Astrocyte (in vitro differentiated cells and primary cell): ENCODE data around the gene SLC9A9. TPM values are rescaled to one million over a fixed set of nuclear protein-coding genes. Genes with fewer than 3 reads are reported as not detected.

ENCODE experiments used
- DNase-seq: peaks from one replicate; pipeline ENCODE4 v3.0.0-alpha.2; 2010; ENCODE audit warnings: low read depth
- FAIRE-seq: peaks from 2 replicates; lab custom pipeline; 2011; peaks lifted over from hg19 to GRCh38; lab: Jason Lieb, UNC
- H2AFZ ChIP-seq: 2 replicates; pipeline ENCODE4 v1.6.0; 2012; ENCODE audit warnings: low read depth, low read length, inconsistent platforms
- H3K27ac ChIP-seq: 2 replicates; pipeline ENCODE4 v1.5.1; 2011; ENCODE audit warnings: low read depth, low read length, inconsistent platforms
- H3K27me3 ChIP-seq: 2 replicates; pipeline ENCODE4 v1.6.0; 2011; ENCODE audit warnings: low read length, inconsistent platforms; ENCODE audit not compliant: insufficient read depth
- H3K36me3 ChIP-seq: 2 replicates; pipeline ENCODE4 v1.5.1; 2011; ENCODE audit warnings: low read length, inconsistent platforms; ENCODE audit not compliant: insufficient read depth
- H3K4me1 ChIP-seq: 2 replicates; pipeline ENCODE4 v1.5.1; 2011; ENCODE audit warnings: low read length, inconsistent platforms; ENCODE audit not compliant: insufficient read depth
- H3K4me2 ChIP-seq: 2 replicates; pipeline ENCODE4 v1.6.0; 2012; ENCODE audit warnings: low read length, inconsistent platforms
- H3K4me3 ChIP-seq: 2 replicates; pipeline ENCODE4 v1.5.1; 2011; ENCODE audit warnings: low read depth, mild to moderate bottlenecking, low read length, inconsistent platforms; ENCODE audit not compliant: insufficient read depth
- H3K79me2 ChIP-seq: 2 replicates; pipeline ENCODE4 v1.6.0; 2012; ENCODE audit warnings: mild to moderate bottlenecking, low read length, inconsistent platforms; ENCODE audit not compliant: insufficient read depth
- H3K9ac ChIP-seq: 2 replicates; pipeline ENCODE4 v1.6.0; 2012; ENCODE audit warnings: mild to moderate bottlenecking, low read length, inconsistent platforms
- H3K9me3 ChIP-seq: 2 replicates; pipeline ENCODE4 v1.5.1; 2012; ENCODE audit warnings: low read depth, mild to moderate bottlenecking, low read length, inconsistent platforms; ENCODE audit not compliant: insufficient read depth
- H4K20me1 ChIP-seq: 2 replicates; pipeline ENCODE4 v1.6.0; 2012; ENCODE audit warnings: low read length, inconsistent platforms; ENCODE audit not compliant: insufficient read depth
- H3K27ac Mint-ChIP-seq: one replicate; pipeline ENCODE4 v1.8.0; 2021; ENCODE audit warnings: mild to moderate bottlenecking, mixed read lengths; ENCODE audit not compliant: unreplicated experiment
- H3K27me3 Mint-ChIP-seq: one replicate; pipeline ENCODE4 v1.8.0; 2021; ENCODE audit warnings: low read depth, mixed read lengths; ENCODE audit not compliant: unreplicated experiment
- H3K36me3 Mint-ChIP-seq: one replicate; pipeline ENCODE4 v1.8.0; 2021; ENCODE audit warnings: low read depth, mixed read lengths; ENCODE audit not compliant: unreplicated experiment
- H3K4me1 Mint-ChIP-seq: one replicate; pipeline ENCODE4 v1.8.0; 2021; ENCODE audit warnings: low read depth, mixed read lengths; ENCODE audit not compliant: unreplicated experiment
- H3K4me3 Mint-ChIP-seq: one replicate; pipeline ENCODE4 v1.8.0; 2021; ENCODE audit warnings: mild to moderate bottlenecking, moderate library complexity, mixed read lengths; ENCODE audit not compliant: unreplicated experiment
- H3K9me3 Mint-ChIP-seq: one replicate; pipeline ENCODE4 v1.8.0; 2021; ENCODE audit warnings: mild to moderate bottlenecking, mixed read lengths; ENCODE audit not compliant: unreplicated experiment
- EZH2 ChIP-seq: IDR thresholded peaks from 2 replicates; pipeline ENCODE4 v1.6.1; 2012; ENCODE audit warnings: mild to moderate bottlenecking, low read length, inconsistent platforms; ENCODE audit not compliant: insufficient read depth
- total RNA-seq: library from RNA; stranded (reverse); gene quantifications from 2 replicates; pipeline ENCODE4 v1.2.1, GENCODE V29; 2021
- TF ChIP-seq, protein P1 (sequence below): IDR thresholded peaks from 2 replicates; pipeline ENCODE4 v1.5.1; 2011; ENCODE audit warnings: low read depth, mild to moderate bottlenecking, inconsistent platforms, low read length, moderate library complexity; ENCODE audit not compliant: insufficient read depth

Gene SLC9A9
- total RNA-seq, 1 donor from 2014 or later: 1.5 TPM

DNA sequence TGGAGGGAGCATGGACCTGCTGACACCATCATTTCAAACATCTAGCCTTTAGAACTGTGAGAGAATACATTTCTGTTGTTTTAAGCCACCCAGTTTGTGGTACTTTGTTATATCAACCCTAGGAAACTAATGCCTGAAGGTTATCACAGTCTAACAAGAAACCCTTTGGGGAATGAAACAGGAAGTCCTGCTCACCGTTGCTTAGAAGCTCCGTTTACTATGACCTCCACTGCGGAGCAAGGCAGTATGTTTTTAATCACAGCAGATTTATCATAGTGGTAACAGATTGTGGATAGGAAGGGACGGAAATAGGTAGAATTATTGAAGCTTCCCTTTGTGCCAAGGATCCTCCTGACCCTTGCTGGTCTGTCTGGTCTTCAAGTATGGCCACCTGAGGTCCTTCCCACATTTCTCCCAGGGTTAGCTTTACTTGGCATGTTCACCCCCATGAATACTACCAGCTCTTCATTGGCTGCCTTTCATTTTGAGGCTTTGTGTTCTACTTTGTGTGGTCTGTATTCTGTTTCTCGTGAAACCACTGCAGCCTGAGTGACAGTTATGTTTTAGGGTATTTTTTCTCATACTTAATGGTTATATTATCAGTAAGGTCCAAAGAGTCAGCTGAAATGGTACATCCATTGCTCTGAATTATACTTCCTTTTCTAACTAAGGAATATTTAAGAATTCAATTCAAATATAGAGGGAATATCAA, 527.1 kb downstream of the SLC9A9 start:
- no peak overlapping the region for H3K4me3 Mint-ChIP-seq
- H3K36me3 ChIP-seq: no peaks in the 10 kb centered on the region
- no peaks in the 10 kb centered on the region for H3K79me2 ChIP-seq
- H3K4me1 Mint-ChIP-seq: no peaks in the 10 kb centered on the region
- FAIRE-seq (no peak), DNase-seq (no peak)
- H3K27ac Mint-ChIP-seq: no peak overlapping the region
- H3K4me1 ChIP-seq: no peaks in the 10 kb centered on the region
- H3K27ac ChIP-seq: no peak overlapping the region
- peaks cover 2% of the 10 kb centered on the region for H3K27me3 ChIP-seq
- H3K4me2 ChIP-seq: no peak overlapping the region
- no peaks in the 10 kb centered on the region for H3K9me3 Mint-ChIP-seq
- no peaks in the 10 kb centered on the region for H4K20me1 ChIP-seq
- H3K4me3 ChIP-seq: no peak overlapping the region
- TF ChIP-seq, protein P1, sequence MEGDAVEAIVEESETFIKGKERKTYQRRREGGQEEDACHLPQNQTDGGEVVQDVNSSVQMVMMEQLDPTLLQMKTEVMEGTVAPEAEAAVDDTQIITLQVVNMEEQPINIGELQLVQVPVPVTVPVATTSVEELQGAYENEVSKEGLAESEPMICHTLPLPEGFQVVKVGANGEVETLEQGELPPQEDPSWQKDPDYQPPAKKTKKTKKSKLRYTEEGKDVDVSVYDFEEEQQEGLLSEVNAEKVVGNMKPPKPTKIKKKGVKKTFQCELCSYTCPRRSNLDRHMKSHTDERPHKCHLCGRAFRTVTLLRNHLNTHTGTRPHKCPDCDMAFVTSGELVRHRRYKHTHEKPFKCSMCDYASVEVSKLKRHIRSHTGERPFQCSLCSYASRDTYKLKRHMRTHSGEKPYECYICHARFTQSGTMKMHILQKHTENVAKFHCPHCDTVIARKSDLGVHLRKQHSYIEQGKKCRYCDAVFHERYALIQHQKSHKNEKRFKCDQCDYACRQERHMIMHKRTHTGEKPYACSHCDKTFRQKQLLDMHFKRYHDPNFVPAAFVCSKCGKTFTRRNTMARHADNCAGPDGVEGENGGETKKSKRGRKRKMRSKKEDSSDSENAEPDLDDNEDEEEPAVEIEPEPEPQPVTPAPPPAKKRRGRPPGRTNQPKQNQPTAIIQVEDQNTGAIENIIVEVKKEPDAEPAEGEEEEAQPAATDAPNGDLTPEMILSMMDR: no peak
- no peak for TF ChIP-seq EZH2
- no peak overlapping the region for H3K9ac ChIP-seq
- H3K9me3 ChIP-seq: no peaks in the 10 kb centered on the region
- H3K27me3 Mint-ChIP-seq: peaks cover 4% of the 10 kb centered on the region
- H3K36me3 Mint-ChIP-seq: no peaks in the 10 kb centered on the region
- no peak overlapping the region for H2AFZ ChIP-seq

DNA sequence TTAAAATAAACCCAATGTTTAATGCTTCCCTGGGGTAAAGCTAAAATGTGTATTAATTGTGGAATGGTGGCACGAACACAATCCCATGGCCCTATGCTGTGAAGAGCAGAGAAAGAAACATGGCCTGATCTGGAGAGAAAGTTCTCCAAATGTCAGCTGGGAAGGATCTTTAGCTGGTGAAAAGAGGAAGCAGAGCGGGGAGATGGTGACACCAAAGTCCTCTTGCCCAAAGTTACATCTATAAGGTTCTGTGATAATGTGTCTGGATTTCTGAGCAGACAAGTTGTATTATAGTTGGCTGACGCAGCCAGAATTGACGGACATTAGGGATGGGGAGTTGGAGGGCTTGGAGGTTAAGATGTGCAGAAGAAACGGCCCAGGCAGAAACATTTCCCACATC, 532.5 kb downstream of the SLC9A9 start:
- no peak for FAIRE-seq

More for the DNA sequence above, 532.5 kb downstream of the SLC9A9 start:
- H3K9me3 ChIP-seq: no peaks in the 10 kb centered on the region
- no peak for DNase-seq
- H3K4me3 ChIP-seq: no peak overlapping the region
- no peak overlapping the region for H3K4me3 Mint-ChIP-seq
- no peaks in the 10 kb centered on the region for H3K36me3 Mint-ChIP-seq
- peaks cover 2% of the 10 kb centered on the region for H3K4me1 Mint-ChIP-seq
- peaks cover 2% of the 10 kb centered on the region for H3K27me3 ChIP-seq
- no peak overlapping the region for H3K27ac ChIP-seq
- H3K36me3 ChIP-seq: no peaks in the 10 kb centered on the region
- no peaks in the 10 kb centered on the region for H3K79me2 ChIP-seq
- H3K27me3 Mint-ChIP-seq: peaks cover 28% of the 10 kb centered on the region
- TF ChIP-seq, protein P1: no peak
- TF ChIP-seq EZH2: no peak
- H3K9ac ChIP-seq: no peak overlapping the region
- no peak overlapping the region for H2AFZ ChIP-seq
- H3K4me2 ChIP-seq: no peak overlapping the region
- no peaks in the 10 kb centered on the region for H4K20me1 ChIP-seq
- peaks cover 3% of the 10 kb centered on the region for H3K9me3 Mint-ChIP-seq
- H3K27ac Mint-ChIP-seq: no peak overlapping the region
- H3K4me1 ChIP-seq: no peaks in the 10 kb centered on the region
